GM12878 (cell line): ENCODE measurements around the gene NSFL1C. TPM values are rescaled to one million over a fixed set of nuclear protein-coding genes. Genes with fewer than 3 reads are reported as not detected.

Experiments used
- ATAC-seq: fragments of 200-7000 bp; cut with Tn5 transposase; 3 replicates; pipeline ENCODE4 v1.9.1; 2020; ENCODE audit warnings: mild to moderate bottlenecking, moderate library complexity
- BruUV-seq: library from RNA; stranded (reverse); fragments of 400-500 nt; replicated peaks from 2 replicates; lab custom pipeline; 2021; lab: Mats Ljungman, UMichigan
- CTCF ChIA-PET: fragments of 300-600 bp; sonication (Branson Sonifier 250); formaldehyde crosslinking; extraction: SDS; loops from one replicate; lab custom pipeline; 2021; ENCODE audit warnings: inconsistent platforms; lab: Yijun Ruan, JAX
- POLR2A ChIA-PET: fragments of 350-600 bp; formaldehyde crosslinking; extraction: SDS; loops from one replicate; lab custom pipeline; 2021; ENCODE audit warnings: inconsistent platforms; lab: Charles Lee
- RAD21 ChIA-PET: fragments of 300-600 bp; sonication (Branson Sonifier 250); formaldehyde crosslinking; loops from one replicate; lab custom pipeline; 2023; ENCODE audit warnings: antibody characterized with exemption; ENCODE audit not compliant: unreplicated experiment; lab: Charles Lee
- SMC1A ChIA-PET: fragments of 300-600 bp; sonication (Branson Sonifier 250); formaldehyde crosslinking; loops from one replicate; lab custom pipeline; 2023; ENCODE audit not compliant: unreplicated experiment, uncharacterized antibody; lab: Charles Lee
- DNase-seq: peaks from one replicate; pipeline ENCODE4 v3.0.0-alpha.2; 2011; ENCODE audit warnings: low read depth, low spot score
- FAIRE-seq: peaks from 3 replicates; lab custom pipeline; 2011; peaks lifted over from hg19 to GRCh38; lab: Jason Lieb, UNC
- H2AFZ ChIP-seq: 2 replicates; pipeline ENCODE4 v1.6.0; 2011; ENCODE audit warnings: low read depth, low read length, control low read depth; ENCODE audit not compliant: control insufficient read depth
- H3K27ac ChIP-seq: 2 replicates; pipeline ENCODE4 v1.5.1; 2011; ENCODE audit warnings: control low read depth; ENCODE audit not compliant: control insufficient read depth, insufficient read depth
- H3K27me3 ChIP-seq, 2 experiments: replicated peaks in 1 of 2; 2 replicates each; pipeline versions ENCODE4 v1.6.0 to v1.6.1; 2011; ENCODE audit warnings: low read length in 1 of 2; ENCODE audit not compliant: control insufficient read depth in 2 of 2, insufficient read depth in 2 of 2
- H3K36me3 ChIP-seq, 2 experiments: 2 replicates each; pipeline ENCODE4 v1.5.1; 2011; ENCODE audit warnings: low read length in 1 of 2; ENCODE audit not compliant: control insufficient read depth in 2 of 2, insufficient read depth in 2 of 2
- H3K4me1 ChIP-seq: 2 replicates; pipeline ENCODE4 v1.6.1; 2011; ENCODE audit warnings: mild to moderate bottlenecking, low read length, moderate library complexity, mixed read lengths; ENCODE audit not compliant: control insufficient read depth, insufficient read depth
- H3K4me2 ChIP-seq: 2 replicates; pipeline ENCODE4 v1.6.0; 2011; ENCODE audit warnings: control low read depth; ENCODE audit not compliant: control insufficient read depth, insufficient read depth
- H3K4me3 ChIP-seq: fragments of 200-600 bp; sonication (generic); 2 replicates; pipeline ENCODE4 v1.5.1; 2016
- H3K79me2 ChIP-seq: 2 replicates; pipeline ENCODE4 v1.6.0; 2011; ENCODE audit warnings: low read length; ENCODE audit not compliant: control insufficient read depth, insufficient read depth
- H3K9ac ChIP-seq: 2 replicates; pipeline ENCODE4 v1.8.0; 2011; ENCODE audit warnings: low read length, control low read depth, mixed read lengths; ENCODE audit not compliant: control insufficient read depth, insufficient read depth
- H3K9me3 ChIP-seq: replicated peaks from 3 replicates; pipeline ENCODE4 v1.5.1; 2011; ENCODE audit warnings: mild to moderate bottlenecking, low read length; ENCODE audit not compliant: control insufficient read depth, insufficient read depth
- H4K20me1 ChIP-seq: 2 replicates; pipeline ENCODE4 v1.6.0; 2011; ENCODE audit not compliant: control insufficient read depth, insufficient read depth
- BCLAF1 ChIP-seq: fragments of 450-650 bp; IDR thresholded peaks from 2 replicates; pipeline ENCODE4 v1.6.1; 2017; ENCODE audit warnings: antibody characterized with exemption, mild to moderate bottlenecking, moderate library complexity
- CBFB ChIP-seq: IDR thresholded peaks from 2 replicates; pipeline ENCODE4 v1.6.1; 2016; ENCODE audit warnings: antibody characterized with exemption, low read depth
- CHD1 ChIP-seq: IDR thresholded peaks from 2 replicates; pipeline ENCODE4 v1.6.1; 2012; ENCODE audit warnings: low read depth, low read length, improper control_type of control experiment
- CHD4 ChIP-seq: fragments of 200-600 bp; sonication (generic); IDR thresholded peaks from 2 replicates; pipeline ENCODE4 v1.6.1; 2016; ENCODE audit warnings: mild to moderate bottlenecking
- CREM ChIP-seq: IDR thresholded peaks from 2 replicates; pipeline ENCODE4 v1.6.1; 2014; ENCODE audit warnings: antibody characterized with exemption, low read depth
- EED ChIP-seq: sonication (generic); IDR thresholded peaks from 2 replicates; pipeline ENCODE4 v1.6.1; 2016; ENCODE audit warnings: antibody characterized with exemption, low read depth
- ESRRA ChIP-seq: IDR thresholded peaks from 2 replicates; pipeline ENCODE4 v1.6.1; 2012; ENCODE audit warnings: mild to moderate bottlenecking, low read length, improper control_type of control experiment
- EZH2 ChIP-seq: IDR thresholded peaks from 2 replicates; pipeline ENCODE4 v1.6.1; 2012; ENCODE audit warnings: low read depth, mild to moderate bottlenecking, control low read depth, inconsistent platforms, low read length, borderline replicate concordance; ENCODE audit not compliant: control insufficient read depth
- FOXK2 ChIP-seq: fragments of 450-650 bp; IDR thresholded peaks from 2 replicates; pipeline ENCODE4 v1.6.1; 2017; ENCODE audit warnings: mild to moderate bottlenecking, moderate library complexity
- IRF3 ChIP-seq: fragments of 450-650 bp; IDR thresholded peaks from 2 replicates; pipeline ENCODE4 v1.6.1; 2014; ENCODE audit warnings: mild to moderate bottlenecking
- RAD21 ChIP-seq: IDR thresholded peaks from 2 replicates; pipeline ENCODE4 v1.6.1; 2011; ENCODE audit warnings: mild to moderate bottlenecking, low read depth, low read length, moderate library complexity; ENCODE audit not compliant: insufficient read depth
- RAD51 ChIP-seq: fragments of 450-650 bp; IDR thresholded peaks from 2 replicates; pipeline ENCODE4 v1.6.1; 2016; ENCODE audit warnings: moderate library complexity, mild to moderate bottlenecking, inconsistent platforms
- RBBP5 ChIP-seq: fragments of 200-600 bp; sonication (generic); conservative IDR thresholded peaks from 2 replicates; pipeline ENCODE4 v1.6.1; 2016
- SREBF2 ChIP-seq: IDR thresholded peaks from 2 replicates; pipeline ENCODE4 v1.6.1; 2012; ENCODE audit warnings: mild to moderate bottlenecking, low read length
- TBL1XR1 ChIP-seq: IDR thresholded peaks from 2 replicates; pipeline ENCODE4 v1.6.1; 2012; ENCODE audit warnings: low read depth, low read length, improper control_type of control experiment
- ZNF217 ChIP-seq: fragments of 450-650 bp; IDR thresholded peaks from 2 replicates; pipeline ENCODE4 v1.6.1; 2017; ENCODE audit warnings: antibody characterized with exemption, mild to moderate bottlenecking
- WGBS: methylation state at CpG from one replicate; pipeline ENCODE4 v1.1.6; 2016; ENCODE audit warnings: low lambda C conversion rate; ENCODE audit not compliant: insufficient replicate concordance, insufficient coverage; ENCODE audit errors: missing lambda C conversion rate; 5-methylcytosine and 5-hydroxymethylcytosine counted together
- in situ Hi-C: fragments of 300-500 bp; cut with MboI; formaldehyde crosslinking; loops from 9 replicates; pipeline ENCODE4 v1.14.3; 2018; ENCODE audit warnings: mixed read lengths
- intact Hi-C: fragments of 100-400 bp; cut with micrococcal nuclease; formaldehyde crosslinking; loops from one replicate; pipeline ENCODE4 v1.14.2; 2022; ENCODE audit not compliant: unreplicated experiment
- polyA plus RNA-seq, 11 experiments: library from polyadenylated mRNA; depleted of rRNA in 4 of 11; unstranded in 6 of 11; stranded (reverse) in 5 of 11; fragments of >200 nt; fragmentation: Nextera tagmentation in 4 of 11; fragmentation: Illumina TruSeq in 1 of 11; extraction: Ambion mirVana in 4 of 11; extraction: Trizol in 1 of 11; gene quantifications; 1 replicate in 1 of 11; 2 replicates in 10 of 11; pipeline versions ENCODE4 v1.2.1 to v1.2.3, GENCODE V29; 2011 to 2016; ENCODE audit warnings: inconsistent platforms in 2 of 11, missing spikeins in 2 of 11, low read depth in 1 of 11
- total RNA-seq, 4 experiments: library from RNA; depleted of rRNA in 3 of 4; stranded (reverse); fragments of >200 nt in 3 of 4; fragmentation: Illumina TruSeq in 1 of 4; extraction: Trizol in 1 of 4; gene quantifications; 2 replicates each; pipeline versions ENCODE4 v1.2.1 to v1.2.3, GENCODE V29; 2013 to 2021

Gene NSFL1C
- total and polyA plus RNA-seq, 10 of the 15 experiments (the other 5 are each of a cell fraction or from before 2014, with no cell fraction given) = 21.5 to 100 (median 38.1) TPM

DNA sequence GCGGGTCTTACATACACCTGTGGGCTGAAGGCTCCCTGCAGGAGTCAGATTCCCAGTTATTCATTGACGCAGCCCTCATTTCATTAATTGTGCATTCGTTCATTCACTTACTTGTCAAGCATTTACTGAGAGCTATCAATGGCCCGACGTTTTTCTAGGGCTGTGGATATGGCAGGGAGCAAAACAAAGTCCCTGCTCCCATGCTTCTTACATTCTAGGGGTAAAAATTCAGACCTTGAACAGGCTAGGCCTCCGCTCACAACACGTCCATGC, 369 bp upstream of the NSFL1C start:
- 0 out of 4 replicates have a peak, but pooled peaks cover 0 to 4% of the 10 kb centered on the region in 2 experiments for H3K36me3 ChIP-seq
- ChIA-PET CTCF (interaction anchor here (0.9 to 4.8 kb wide), 13 partner anchors 8 to 485 kb away, joined by 3 to 54 read pairs (median 5); partner anchors contain the start of gene SDCBP2), POLR2A (interaction anchor here (1.1 to 1.4 kb wide), 2 partner anchors 37 to 310 kb away, joined by 3 to 4 read pairs; no protein-coding TSS in a partner anchor), SMC1A (interaction anchor here (0.8 to 4.4 kb wide), 3 partner anchors 37 to 143 kb away, joined by 3 to 24 read pairs (median 4); no protein-coding TSS in a partner anchor), RAD21 (interaction anchor here (1.2 to 3.9 kb wide), 4 partner anchors 26 to 310 kb away, joined by 4 to 20 read pairs (median 6); no protein-coding TSS in a partner anchor)
- ATAC-seq (no peak), DNase-seq (no peak), FAIRE-seq (no peak)
- no peak overlapping the region; the same call in 1 of the 2 replicates for H2AFZ ChIP-seq
- H3K79me2 ChIP-seq = peaks cover 19% of the 10 kb centered on the region
- no peak overlapping the region; the same call in 1 of the 2 replicates for H3K4me3 ChIP-seq
- in situ Hi-C loops = no loop called here
- intact Hi-C loops = loop anchor here (2.0 kb wide), 1 partner anchor 36 kb away; no protein-coding TSS in a partner anchor
- TF ChIP-seq FOXK2 (no peak), ZNF217 (no peak), SREBF2 (no peak), TBL1XR1 (no peak), EED (no peak), RAD21 (no peak), RBBP5 (no peak), RAD51 (no peak), CHD4 (no peak), CBFB (no peak), BCLAF1 (no peak), CREM (no peak), IRF3 (no peak), CHD1 (no peak), ESRRA (no peak), EZH2 (no peak)
- H3K4me1 ChIP-seq = peaks cover 25% of the 10 kb centered on the region
- no peaks in the 10 kb centered on the region; a peak in 1 of 4 replicates for H3K27me3 ChIP-seq
- H3K9ac ChIP-seq = no peak overlapping the region
- peaks cover 6% of the 10 kb centered on the region for H4K20me1 ChIP-seq
- 0 out of 2 replicates have a peak overlapping the region, but pooled peaks have one; percentile 10 for H3K4me2 ChIP-seq
- BruUV-seq = no TSS peak
- no peak overlapping the region for H3K27ac ChIP-seq
- WGBS = 0% methylated on average over 7 of the region's 7 CpGs
- H3K9me3 ChIP-seq = no peaks in the 10 kb centered on the region
